OCI-LY7 (cell line): Measurements from ENCODE around the gene PPA2. TPM values are rescaled to one million over a fixed set of nuclear protein-coding genes. Genes with fewer than 3 reads are reported as not detected.

Experiments
- BruUV-seq: library from RNA; stranded (reverse); fragments of 400-500 nt; replicated peaks from 2 replicates; lab custom pipeline; 2021; lab: Mats Ljungman, UMichigan
- CTCF ChIA-PET: fragments of 300-600 bp; sonication (Branson Sonifier 250); formaldehyde crosslinking; loops from one replicate; lab custom pipeline; 2022; ENCODE audit warnings: antibody characterized with exemption; ENCODE audit not compliant: unreplicated experiment; lab: Charles Lee
- POLR2A ChIA-PET: fragments of 300-600 bp; sonication (Branson Sonifier 250); formaldehyde crosslinking; loops from one replicate; lab custom pipeline; 2022; ENCODE audit warnings: antibody characterized with exemption; lab: Charles Lee
- DNase-seq: peaks from one replicate; pipeline ENCODE4 v3.0.0-alpha.2; 2015; ENCODE audit warnings: low spot score
- H2AFZ ChIP-seq: fragments of 200-600 bp; sonication (generic), shearing (Covaris generic); 2 replicates; pipeline ENCODE4 v1.6.1; 2014; ENCODE audit warnings: mild to moderate bottlenecking, antibody characterized with exemption, low read length, moderate library complexity
- H3K27ac ChIP-seq: fragments of 200-600 bp; sonication (generic); 2 replicates; pipeline ENCODE4 v1.5.1; 2014; ENCODE audit warnings: mixed run types, low read depth, mild to moderate bottlenecking, moderate library complexity, low read length, inconsistent platforms; ENCODE audit not compliant: poor library complexity, severe bottlenecking
- H3K36me3 ChIP-seq: fragments of 200-600 bp; sonication (generic); 2 replicates; pipeline ENCODE4 v1.6.1; 2014; ENCODE audit warnings: mild to moderate bottlenecking, antibody characterized with exemption, low read length, moderate library complexity, mixed read lengths; ENCODE audit not compliant: insufficient read depth
- H3K4me1 ChIP-seq: fragments of 200-600 bp; sonication (generic); 2 replicates; pipeline ENCODE4 v1.5.1; 2014; ENCODE audit warnings: mild to moderate bottlenecking, low read length; ENCODE audit not compliant: insufficient read depth, poor library complexity, severe bottlenecking
- H3K4me2 ChIP-seq: fragments of 200-600 bp; sonication (generic); 2 replicates; pipeline ENCODE4 v1.6.1; 2014; ENCODE audit warnings: mild to moderate bottlenecking, low read length
- H3K4me3 ChIP-seq: fragments of 200-600 bp; sonication (generic); 2 replicates; pipeline ENCODE4 v1.5.1; 2014; ENCODE audit warnings: mild to moderate bottlenecking, low read depth, low read length; ENCODE audit not compliant: poor library complexity, severe bottlenecking
- H3K79me2 ChIP-seq: fragments of 200-600 bp; sonication (generic); 2 replicates; pipeline ENCODE4 v1.6.1; 2016; ENCODE audit warnings: low read depth, mild to moderate bottlenecking, low read length, moderate library complexity, mixed read lengths; ENCODE audit not compliant: insufficient read depth
- H3K9me2 ChIP-seq: fragments of 200-600 bp; sonication (generic); 2 replicates; pipeline ENCODE4 v1.6.1; 2016; ENCODE audit warnings: mild to moderate bottlenecking, low read length, mixed read lengths; ENCODE audit not compliant: insufficient read depth
- H3K9me3 ChIP-seq: fragments of 200-600 bp; sonication (generic); 2 replicates; pipeline ENCODE4 v1.6.1; 2014; ENCODE audit warnings: mild to moderate bottlenecking, mixed run types, low read length, mixed read lengths
- H4K20me1 ChIP-seq: fragments of 200-600 bp; sonication (generic); 2 replicates; pipeline ENCODE4 v1.6.1; 2014; ENCODE audit warnings: mild to moderate bottlenecking, antibody characterized with exemption, low read length, moderate library complexity, mixed read lengths; ENCODE audit not compliant: insufficient read depth
- CTCF ChIP-seq: fragments of 200-600 bp; sonication (generic); conservative IDR thresholded peaks from 2 replicates; pipeline ENCODE4 v1.5.1; 2014; ENCODE audit warnings: mild to moderate bottlenecking, antibody characterized with exemption, low read length, moderate library complexity, mixed read lengths
- EZH2phosphoT487 ChIP-seq: fragments of 200-600 bp; sonication (generic); IDR thresholded peaks from 2 replicates; pipeline ENCODE4 v1.6.1; 2018; ENCODE audit warnings: low read depth, borderline replicate concordance, mild to moderate bottlenecking, mixed run types, antibody characterized with exemption, low read length, moderate library complexity, mixed read lengths
- intact Hi-C: fragments of 100-400 bp; cut with micrococcal nuclease; formaldehyde crosslinking; loops from one replicate; pipeline ENCODE4 v1.10.0; 2022; ENCODE audit not compliant: unreplicated experiment
- total RNA-seq, 2 experiments: library from RNA; depleted of rRNA in 1 of 2; stranded (reverse); fragments of >200 nt in 1 of 2; shearing (Covaris generic) in 1 of 2; gene quantifications; 2 replicates each; pipeline ENCODE4 v1.2.3, GENCODE V29; 2014 to 2022

The PPA2 gene
- total RNA-seq, 2 experiments from 2014 or later: 73.1 to 74.6 TPM

GRCh38 chr4:105436414-105436813 lies 37.4 kb downstream of the PPA2 start:
- Histone ChIP-seq H2AFZ (no peak overlapping the region), H3K9me2 (no peaks in the 10 kb centered on the region), H4K20me1 (no peaks in the 10 kb centered on the region), H3K27ac (no peak overlapping the region), H3K9me3 (no peaks in the 10 kb centered on the region), H3K4me2 (no peak overlapping the region), H3K4me3 (no peak overlapping the region), H3K36me3 (peaks cover 58% of the 10 kb centered on the region), H3K79me2 (no peaks in the 10 kb centered on the region), H3K4me1 (no peaks in the 10 kb centered on the region)
- TF ChIP-seq EZH2phosphoT487: no peak
- TF ChIP-seq CTCF: no peak
- intact Hi-C loops: no loop called here
- ChIA-PET CTCF (no interaction called here), POLR2A (interaction anchor here (0.6 kb wide), 1 partner anchor 1345 kb away, joined by 3 read pairs; no protein-coding TSS in a partner anchor)
- DNase-seq: no peak
- BruUV-seq: no TSS peak

GRCh38 chr4:105434940-105435339 lies 38.9 kb downstream of the PPA2 start:
- DNase-seq: no peak
- H3K9me3 ChIP-seq: no peaks in the 10 kb centered on the region
- no peak overlapping the region for H3K27ac ChIP-seq
- TF ChIP-seq CTCF (no peak), EZH2phosphoT487 (no peak)
- H3K4me1 ChIP-seq: no peaks in the 10 kb centered on the region
- peaks cover 54% of the 10 kb centered on the region for H3K36me3 ChIP-seq
- BruUV-seq: no TSS peak
- no peaks in the 10 kb centered on the region for H3K79me2 ChIP-seq
- ChIA-PET POLR2A (no interaction called here), CTCF (no interaction called here)
- no peak overlapping the region for H3K4me2 ChIP-seq
- H4K20me1 ChIP-seq: no peaks in the 10 kb centered on the region
- intact Hi-C loops: no loop called here
- H3K9me2 ChIP-seq: no peaks in the 10 kb centered on the region
- H3K4me3 ChIP-seq: no peak overlapping the region
- H2AFZ ChIP-seq: no peak overlapping the region

GRCh38 chr4:105433421-105433820 lies 40.4 kb downstream of the PPA2 start:
- TF ChIP-seq CTCF (no peak), EZH2phosphoT487 (no peak)
- ChIA-PET CTCF (no interaction called here), POLR2A (interaction anchor here (0.9 kb wide), 1 partner anchor 15 kb away, joined by 4 read pairs; no protein-coding TSS in a partner anchor)
- H3K9me2 ChIP-seq: no peaks in the 10 kb centered on the region
- no peaks in the 10 kb centered on the region for H3K4me1 ChIP-seq
- H2AFZ ChIP-seq: no peak overlapping the region
- H3K79me2 ChIP-seq: no peaks in the 10 kb centered on the region
- H3K27ac ChIP-seq: no peak overlapping the region
- DNase-seq: no peak
- no peaks in the 10 kb centered on the region for H3K9me3 ChIP-seq
- no TSS peak for BruUV-seq
- H4K20me1 ChIP-seq: no peaks in the 10 kb centered on the region
- no peak overlapping the region for H3K4me2 ChIP-seq
- H3K36me3 ChIP-seq: peaks cover 54% of the 10 kb centered on the region
- intact Hi-C loops: no loop called here
- H3K4me3 ChIP-seq: no peak overlapping the region
